GM10847 (cell line): ENCODE results near the gene MEGF6.

Experiments
- POLR2A ChIP-seq: IDR thresholded peaks from 2 replicates; pipeline ENCODE4 v1.6.1; 2011; ENCODE audit not compliant: insufficient read length; ENCODE audit errors: extremely low read depth

MEGF6 gene

DNA sequence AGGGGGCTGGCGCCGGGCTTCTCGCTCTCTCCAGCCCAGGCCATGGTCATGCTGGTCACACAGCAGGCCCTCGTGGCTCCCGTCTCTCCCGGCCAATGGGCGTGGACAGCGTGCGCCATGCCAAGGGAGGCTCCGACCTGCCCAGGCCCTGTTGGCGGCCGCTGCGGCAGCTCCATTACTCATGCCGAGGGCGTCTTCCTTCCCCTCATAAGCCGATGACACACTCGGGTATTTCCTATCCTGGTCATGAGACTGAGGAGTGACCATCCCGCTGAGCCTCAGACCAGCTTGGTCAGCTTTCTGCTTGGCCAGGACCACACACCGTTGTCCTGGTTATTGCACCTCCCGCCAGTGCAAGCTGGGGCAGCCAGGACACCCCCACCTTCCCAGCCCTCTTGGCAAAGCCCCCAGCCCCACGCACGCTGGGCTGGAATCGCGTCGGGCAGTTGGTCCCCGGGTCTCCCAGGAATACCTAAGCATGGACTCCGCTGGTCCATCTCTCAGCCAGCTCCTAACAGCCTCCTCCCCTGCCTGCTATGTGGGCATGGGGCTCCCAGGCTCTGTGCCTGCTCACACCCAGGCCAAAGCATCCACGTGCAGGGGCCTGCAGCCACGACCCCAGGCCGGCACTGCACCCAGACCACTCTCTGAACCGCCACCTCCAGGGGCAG, 107.0 kb downstream of the MEGF6 start:
- TF ChIP-seq POLR2A = no peak

DNA sequence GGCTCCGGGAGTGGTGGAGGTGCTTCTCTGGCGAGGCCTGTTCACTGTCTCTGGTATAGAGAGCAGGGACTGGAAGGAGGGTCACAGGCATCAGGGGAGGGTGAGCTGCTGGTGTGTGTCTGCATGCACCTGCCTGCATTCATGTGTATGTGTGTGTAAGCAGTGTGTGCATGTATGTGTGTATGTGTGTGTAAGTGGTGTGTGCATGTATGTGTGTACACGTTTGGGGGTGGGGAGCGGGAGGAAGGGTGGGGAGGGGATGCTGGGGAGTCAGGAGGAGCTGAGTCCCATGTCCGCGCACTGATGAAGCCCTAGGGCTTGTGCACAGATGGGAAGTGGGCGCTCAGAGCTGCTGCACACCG, 107.8 kb downstream of the MEGF6 start:
- no peak for TF ChIP-seq POLR2A

DNA sequence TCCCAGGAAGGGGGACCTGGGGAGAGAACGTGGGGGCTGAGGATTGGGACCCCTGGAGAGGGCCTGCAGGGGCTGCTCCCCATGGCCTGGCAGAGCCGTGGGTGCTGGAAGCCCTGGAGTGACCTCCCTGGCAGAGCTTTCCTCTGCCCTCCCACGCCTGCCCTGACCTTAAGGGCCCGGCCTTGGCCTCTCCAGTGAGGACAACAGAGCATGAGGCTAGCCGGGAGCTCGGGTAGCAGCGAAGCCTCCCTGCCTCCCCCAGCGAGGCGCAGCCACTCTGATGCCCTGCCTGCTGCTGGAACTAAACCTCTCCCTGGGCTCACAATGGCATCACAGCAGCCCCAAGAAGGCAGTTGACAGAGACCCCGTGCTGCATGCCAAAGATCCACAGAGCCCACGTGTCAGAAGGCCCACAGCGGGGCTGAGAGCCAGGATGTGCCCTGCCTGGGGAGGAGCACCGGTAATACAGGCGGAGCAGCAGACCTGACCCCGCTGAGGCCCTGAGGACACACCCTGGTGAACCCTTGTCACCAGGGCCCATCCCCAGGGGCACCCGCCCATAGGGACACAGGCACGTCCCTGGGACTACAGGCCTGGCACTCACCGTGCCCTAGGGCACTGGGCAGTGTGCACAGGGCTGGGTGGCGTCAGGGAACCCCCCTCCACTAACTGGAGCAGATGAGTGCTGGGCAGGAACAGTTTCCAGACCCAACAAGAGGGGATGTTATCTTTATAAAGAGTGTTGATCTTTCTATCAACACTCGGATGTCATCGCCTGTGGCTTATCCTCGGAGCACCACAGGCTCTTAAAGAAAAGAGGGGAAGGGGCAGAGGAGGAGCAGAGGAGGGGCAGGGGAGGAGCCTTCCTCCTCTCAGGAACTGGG, 108.4 kb downstream of the MEGF6 start:
- no peak for TF ChIP-seq POLR2A

DNA sequence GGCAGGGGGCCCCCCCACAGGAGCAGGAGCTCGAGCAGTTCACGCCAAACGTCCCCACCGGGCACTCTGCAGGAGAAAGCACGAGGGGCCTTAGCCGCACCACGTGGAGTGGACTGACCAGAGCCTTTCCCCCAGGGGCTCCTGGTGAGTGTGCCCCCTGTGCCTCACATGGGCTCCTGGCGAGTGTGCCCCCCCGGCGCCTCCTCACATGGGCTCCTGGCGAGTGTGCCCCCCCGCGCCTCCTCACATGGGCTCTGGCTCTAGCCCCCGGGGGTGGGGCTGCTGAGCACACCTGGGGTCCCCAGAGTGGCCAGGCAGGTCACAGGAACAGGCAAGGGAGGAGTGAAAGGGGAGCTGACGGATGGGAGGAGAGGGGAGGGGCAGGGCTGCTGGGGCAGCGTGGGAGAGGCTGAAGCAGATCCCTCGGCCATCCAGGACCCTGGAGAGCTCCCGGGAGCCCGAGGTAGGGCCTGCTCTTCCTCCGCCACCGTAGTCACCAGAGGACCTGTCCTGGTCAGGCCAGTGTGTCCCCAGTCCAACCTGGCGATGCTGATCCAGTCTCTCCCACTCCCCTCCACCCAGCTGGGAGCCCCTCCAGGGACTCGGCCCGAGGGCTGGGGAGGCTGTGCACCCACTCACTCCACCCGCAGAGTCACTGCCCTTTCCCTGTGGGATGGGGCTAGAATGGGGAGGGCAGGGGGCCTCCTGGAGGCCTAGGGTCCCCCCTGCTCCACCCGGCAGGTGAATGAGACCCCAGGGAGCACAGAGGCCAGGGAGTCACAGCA, 109.3 kb downstream of the MEGF6 start:
- no peak for TF ChIP-seq POLR2A

DNA sequence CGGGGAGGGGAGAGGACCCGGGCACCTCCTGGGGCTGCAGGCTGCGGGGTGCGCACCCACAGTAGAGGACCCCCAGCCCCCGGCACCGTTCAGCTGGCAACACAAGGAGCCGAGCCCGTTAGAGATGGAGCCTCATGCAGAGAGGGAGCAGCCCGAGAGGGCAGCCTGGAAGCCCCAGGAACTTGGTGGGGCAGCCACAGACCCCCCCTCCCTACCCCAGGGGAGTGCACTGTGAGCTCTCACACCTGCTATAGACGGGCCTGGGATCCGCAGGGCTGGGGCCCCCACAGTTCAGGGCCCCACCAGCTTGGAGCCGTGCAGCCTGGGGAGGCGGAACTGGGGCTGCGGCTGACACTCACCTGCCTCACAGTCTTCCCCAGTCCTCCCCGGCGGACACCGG, 109.9 kb downstream of the MEGF6 start:
- TF ChIP-seq POLR2A = no peak

DNA sequence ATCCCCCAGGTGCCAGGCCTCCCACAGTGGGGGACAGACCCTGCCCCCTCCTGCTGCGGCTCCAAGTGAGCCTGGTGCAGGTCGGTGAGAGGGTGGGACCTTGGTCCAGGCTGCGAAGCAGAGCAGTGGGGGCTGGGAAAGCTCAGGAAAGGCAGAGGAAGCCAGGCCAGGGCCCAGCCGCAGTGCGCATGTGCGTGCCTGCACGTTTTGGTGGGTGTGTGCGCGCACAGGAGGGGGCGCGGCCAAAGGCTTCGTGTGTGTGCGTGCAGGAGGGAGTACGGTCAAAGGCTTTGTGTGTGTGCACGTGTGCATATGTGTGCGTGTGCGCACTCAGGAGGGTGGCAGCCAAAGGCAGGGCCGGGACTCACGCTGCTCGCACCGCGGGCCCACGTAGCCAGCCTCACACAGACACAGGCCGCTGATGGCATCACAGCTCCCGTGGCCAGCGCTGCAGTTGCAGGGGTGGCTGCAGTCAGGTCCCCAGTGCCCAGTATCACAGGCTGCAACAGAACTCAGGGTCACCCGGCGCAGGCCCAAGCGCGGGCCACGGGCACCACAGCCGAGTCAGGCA, 111.0 kb downstream of the MEGF6 start:
- TF ChIP-seq POLR2A = no peak

DNA sequence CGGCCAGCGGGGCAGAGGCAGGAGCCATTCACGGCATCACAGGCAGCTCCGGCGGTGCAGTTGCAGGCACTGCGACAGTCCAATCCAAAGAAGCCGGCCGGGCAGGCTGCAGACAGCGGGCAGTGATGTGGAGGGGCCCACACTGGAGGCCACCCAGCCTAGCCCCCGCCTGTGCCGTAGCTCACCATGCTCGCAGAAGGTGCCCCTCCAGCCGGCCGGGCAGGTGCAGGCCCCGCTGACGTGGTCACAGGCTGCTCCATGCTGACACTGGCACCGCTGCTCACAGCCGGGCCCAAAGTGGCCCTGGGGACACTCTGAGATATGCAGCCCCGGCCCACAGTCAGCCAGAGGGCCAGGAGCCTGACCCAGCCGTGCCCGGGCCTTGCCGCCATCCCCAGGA, 111.7 kb downstream of the MEGF6 start:
- TF ChIP-seq POLR2A = no peak

DNA sequence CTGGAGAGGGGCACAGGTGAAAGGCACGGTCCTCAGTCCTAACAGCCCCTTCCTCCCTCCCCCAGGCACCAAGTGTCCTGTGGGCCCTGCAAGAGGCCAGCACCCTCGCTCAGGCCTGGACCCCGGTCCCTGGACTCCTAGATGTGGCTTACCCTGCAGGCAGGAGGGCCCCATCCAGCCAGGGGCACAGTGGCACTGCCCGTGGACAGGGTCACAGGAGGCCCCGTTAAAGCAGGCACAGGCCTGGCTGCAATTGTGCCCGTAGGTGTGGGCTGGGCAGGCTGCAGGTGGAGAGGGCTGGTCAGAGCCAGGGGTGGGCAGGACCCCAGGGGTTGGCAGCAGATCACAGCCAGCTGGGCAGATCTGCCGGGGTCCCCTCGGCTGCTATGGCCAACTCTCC, 112.3 kb downstream of the MEGF6 start:
- no peak for TF ChIP-seq POLR2A

DNA sequence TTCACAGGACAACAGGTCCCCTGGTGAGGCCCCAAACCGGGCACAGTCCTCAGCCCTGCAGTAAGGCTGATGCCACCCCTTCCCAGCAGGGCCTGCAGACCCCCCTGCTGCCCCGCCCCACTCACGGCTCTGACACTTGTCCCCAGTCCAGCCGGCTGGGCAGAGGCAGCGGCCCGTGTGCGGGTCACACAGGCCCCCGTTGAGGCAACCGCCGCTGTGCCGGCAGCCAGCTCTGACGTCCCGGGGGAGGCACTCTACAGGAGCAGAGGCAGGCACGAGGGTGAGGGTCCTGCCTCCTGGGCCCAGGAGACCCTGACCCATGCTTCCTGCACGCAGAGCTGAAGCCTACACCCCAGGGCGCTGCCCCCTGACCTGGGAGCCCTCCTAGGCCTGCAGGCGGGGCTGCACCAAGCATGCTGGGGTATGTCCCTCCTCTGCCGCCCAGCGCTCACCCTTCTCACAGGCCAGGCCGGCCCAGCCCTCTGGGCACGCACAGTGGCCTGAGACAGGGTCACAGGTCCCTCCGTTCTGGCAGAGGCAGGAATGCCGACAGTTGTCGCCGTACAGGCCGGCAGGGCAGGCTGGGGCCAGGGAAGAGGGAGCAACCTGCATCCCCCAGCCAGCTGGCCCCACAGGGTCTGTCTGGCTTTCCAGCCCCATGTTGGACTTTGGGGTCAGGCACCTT, 112.9 kb downstream of the MEGF6 start:
- no peak for TF ChIP-seq POLR2A

DNA sequence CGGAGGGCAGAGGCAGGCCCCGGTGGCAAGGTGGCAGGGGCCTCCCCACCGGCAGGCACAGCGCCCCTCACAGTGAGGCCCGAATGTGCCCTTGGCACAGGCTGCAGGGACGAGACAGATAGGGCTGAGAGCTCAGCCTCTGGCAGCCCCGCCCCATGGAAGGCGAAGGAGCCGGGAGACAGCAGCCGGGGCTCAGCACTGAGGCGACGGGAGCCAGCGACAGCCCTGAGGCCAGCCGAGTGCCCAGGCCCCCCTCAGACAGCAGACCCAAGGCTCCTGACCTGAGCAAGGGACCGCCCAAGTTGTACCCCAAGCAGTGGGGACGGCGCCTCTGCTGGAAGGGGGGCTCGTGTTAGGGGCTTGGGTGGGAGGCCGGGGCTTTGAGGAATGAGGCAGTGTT, 113.8 kb downstream of the MEGF6 start:
- no peak for TF ChIP-seq POLR2A

DNA sequence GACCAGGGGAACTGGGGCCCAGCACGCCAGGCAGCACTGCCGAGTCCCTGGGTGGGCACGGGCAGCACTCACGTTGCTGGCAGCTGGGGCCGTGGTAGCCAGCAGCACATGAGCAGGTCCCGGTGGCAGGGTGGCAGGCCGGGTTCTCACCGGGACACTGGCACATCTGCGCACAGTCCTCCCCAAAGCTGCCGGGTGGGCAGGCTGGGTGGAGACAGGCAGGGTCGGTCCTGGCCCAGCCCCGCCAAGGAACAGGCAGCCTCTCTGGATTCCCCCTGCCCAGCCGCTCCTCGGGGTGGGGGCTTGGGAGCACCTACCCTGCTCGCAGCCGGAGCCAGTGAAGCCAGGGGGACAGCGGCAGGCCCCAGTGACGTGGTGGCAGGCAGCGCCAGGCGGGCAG, 114.4 kb downstream of the MEGF6 start:
- no peak for TF ChIP-seq POLR2A

DNA sequence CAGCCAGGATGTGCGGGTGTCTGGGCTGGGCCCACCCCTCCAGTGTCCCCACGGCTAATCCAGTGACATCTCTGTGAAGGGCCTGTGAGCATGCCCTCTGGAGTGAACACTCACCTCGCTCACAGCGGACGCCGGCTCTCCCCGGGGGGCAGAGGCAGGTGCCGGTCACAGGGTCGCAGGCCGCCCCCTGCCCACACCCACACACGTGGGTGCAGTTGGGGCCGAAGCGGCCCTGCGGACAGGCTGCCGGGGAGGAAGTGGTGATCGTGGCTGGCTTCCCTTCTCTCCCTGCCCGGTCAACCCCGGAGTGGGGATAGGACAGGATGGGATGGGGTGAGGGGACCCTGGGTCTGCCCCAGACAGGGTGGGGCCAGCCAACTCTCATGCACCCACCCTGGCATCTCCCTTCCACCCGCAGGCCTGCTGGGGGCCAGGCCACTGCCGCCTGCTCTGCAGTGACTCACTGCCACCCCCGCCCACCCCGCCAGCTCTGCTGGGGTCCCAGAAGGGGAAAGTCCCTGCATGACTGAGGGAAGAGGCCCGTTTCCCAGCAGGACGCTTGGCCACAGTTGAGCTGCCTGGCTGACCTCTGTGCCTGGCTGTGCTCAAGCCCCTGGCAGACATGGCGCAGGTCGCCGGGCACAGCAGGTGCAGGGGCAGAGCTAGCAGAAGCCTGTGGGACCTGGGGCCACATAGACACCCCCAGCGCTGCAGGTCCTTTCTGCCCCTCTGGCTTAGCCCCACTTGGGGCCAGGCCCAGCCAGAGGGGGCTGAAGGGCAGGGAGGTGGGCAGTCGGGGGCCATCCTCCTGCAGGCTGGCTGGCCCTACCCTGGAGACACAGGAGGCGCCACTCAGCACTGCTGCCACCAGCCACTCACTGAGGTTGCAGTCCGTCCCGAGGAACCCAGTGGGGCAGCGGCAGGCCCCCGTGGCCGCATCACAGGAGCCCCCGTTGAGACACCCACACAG, 115.2 kb downstream of the MEGF6 start:
- TF ChIP-seq POLR2A = no peak

DNA sequence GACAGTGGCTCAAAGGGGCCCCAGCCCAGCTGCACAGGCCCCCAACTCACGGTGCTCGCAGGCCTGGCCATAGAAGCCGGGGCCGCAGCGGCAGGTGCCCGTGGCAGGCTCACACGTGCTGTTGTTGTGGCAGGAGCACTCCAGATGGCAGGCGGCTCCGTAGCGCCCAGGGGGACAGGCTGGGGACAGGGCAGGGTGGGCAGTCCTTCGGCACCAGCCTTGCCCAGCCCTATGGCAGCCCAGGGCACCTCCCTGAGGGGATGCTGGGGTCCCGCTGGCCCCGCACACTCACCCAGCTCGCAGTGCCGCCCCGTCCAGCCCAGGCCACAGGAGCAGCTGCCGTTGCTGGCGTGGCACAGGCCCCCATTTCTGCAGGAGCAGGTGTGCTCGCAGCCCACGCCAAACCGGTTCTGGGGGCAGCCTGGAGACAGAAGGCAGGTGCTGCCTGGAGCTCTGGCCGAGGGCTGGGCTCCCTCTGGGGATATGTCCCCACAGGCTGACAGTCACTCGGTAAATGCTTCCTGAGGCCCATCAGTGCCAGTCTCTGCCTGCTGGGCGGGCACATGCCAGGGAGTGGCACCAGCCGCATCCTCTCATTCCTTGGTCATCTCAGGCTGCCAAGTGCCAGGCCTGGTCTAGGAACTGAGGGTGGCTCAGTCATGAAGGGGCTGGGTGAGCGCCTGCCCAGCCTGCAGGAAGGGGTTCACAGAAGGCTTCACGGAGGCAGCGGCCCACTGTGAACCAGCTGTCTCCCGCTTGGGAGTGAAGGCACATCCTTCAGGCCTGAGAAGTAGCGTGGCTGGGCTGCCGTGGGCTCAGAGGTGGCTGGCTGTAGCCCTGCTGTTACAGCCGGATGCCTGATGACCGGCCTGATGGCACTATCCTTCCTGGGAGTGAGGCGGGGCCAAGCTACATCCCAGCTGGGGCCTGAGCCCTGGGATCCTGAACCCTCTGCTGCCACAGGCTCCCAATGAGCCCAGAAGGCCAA, 116.7 kb downstream of the MEGF6 start:
- TF ChIP-seq POLR2A = no peak
